Activated CD8-positive, alpha-beta memory T cell treated with anti-CD3 and anti-CD28 coated beads for 24 hours (primary cell): ENCODE data around the gene SENP7.

Experiments used
- DNase-seq: peaks from one replicate; pipeline ENCODE4 v3.0.0-alpha.2; 2020

SENP7 gene

DNA sequence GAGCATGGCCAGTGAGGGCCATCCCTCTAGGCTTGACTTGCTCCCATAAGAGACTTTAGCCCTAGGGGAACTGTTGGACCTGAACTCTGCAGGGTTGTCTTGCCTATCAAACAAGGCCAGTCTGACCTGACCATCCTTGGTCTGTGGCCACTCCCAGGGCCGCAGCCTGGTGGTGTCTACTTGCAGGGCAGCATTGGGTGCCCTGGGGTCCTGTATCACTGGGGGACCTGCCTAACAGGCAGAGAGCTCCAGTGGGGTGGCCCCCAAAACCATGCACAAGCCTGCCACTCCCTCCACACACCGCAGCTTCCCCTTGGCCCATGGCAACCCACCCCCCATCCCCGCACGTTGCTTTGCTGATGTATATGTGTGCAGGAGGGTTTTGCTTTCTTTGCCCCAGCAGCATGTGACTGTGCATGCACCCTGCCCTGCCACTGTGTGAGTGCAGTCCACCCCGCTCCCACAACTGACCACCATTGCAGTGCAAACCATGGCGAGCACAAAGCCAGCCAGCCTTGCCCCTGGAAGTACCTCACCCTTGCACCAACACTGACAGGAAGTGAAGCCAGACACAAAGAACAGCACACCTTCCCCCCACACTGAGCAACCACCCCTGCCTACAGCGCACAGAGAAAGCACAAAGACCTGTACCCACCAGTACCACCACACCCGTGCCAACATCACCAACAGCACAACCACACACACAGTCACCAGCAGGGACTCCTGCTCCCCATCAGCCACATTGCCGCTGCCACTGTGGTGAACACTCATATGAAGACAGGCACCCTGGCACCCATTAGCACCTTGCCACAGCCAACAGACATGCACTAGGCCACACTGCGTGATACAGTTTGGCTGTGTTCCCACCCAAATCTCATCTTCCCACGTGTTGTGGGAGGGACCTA, 88.8 kb downstream of the SENP7 start:
- DNase-seq = no peak

DNA sequence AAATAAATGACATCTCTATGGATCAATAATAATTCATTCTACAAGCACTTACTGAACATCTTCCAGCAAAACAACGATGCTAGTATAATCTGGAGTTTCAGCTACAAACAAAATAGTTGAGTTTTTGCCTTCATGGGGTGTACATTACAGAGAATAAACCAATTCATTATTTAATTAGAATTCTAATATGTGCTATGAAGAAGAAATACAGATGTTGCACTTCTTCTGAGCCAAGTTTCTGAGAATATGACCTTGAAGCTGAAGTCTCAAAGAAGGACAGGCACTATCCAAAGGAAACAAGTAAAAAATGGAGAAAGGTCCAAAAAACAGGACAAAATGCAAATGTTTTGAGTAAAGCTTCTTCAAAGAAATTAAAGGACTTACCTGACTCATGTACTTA, 94.2 kb downstream of the SENP7 start:
- DNase-seq = no peak

DNA sequence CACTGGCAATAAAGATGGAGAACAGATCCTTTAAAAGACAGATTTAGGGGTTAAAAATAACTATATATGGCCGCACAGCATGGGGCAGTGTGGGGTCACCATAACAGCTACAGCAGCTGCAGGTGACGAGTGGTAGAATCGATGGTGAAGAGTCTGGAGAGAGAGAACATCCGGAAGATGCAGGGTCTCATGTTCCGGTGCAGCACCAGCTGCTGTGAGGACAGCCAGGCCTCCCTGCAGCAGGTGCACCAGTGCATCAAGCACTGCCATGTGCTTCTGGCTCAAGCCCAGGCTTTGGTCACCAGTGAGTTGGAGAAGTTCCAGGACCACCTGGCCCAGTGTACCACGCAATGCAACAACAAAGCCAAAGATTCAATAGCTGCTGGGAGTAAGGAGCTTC, 98.9 kb downstream of the SENP7 start:
- DNase-seq = no peak

DNA sequence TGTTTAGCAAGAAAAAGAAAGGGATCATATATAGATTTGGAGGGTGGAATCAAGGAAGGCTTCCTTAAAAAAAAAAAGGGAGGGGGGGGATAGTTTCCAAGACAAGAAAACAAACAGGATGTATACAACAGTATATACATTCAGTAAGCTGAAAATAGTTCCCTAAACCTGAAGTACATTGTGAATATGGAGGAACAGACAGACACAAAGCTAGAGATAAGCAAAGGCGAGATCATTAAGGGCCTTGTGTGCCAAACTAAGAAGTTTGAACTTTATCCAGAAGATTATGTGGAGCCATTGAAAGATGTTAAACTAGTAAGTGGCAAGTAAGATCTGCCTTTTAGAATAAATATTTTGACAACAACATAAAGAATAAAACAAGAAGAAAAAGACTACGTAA, 99.4 kb downstream of the SENP7 start:
- DNase-seq = no peak

DNA sequence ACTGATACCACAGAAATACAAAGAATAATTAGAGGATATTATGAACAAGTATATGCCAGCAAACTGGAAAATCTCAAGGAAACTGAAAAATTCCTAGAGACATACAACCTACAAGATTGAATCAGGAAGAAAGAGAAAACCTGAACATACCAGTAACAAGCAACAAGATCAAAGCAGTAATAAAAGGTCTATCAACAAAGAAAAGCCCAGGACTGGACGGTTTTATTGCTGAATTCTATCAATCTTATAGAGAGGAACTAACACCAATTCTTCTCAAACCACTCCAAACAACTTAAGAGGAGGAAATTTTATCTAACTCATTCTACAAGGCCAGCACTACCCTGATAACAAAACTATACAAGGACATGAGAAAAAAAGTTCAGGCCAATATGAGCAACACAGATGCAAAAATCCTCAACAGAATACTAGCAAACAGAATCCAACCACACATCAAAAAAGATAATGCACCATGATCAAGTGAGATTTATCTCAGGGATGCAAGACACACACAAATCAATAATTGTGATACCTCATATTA, 121.5 kb downstream of the SENP7 start:
- DNase-seq = no peak

DNA sequence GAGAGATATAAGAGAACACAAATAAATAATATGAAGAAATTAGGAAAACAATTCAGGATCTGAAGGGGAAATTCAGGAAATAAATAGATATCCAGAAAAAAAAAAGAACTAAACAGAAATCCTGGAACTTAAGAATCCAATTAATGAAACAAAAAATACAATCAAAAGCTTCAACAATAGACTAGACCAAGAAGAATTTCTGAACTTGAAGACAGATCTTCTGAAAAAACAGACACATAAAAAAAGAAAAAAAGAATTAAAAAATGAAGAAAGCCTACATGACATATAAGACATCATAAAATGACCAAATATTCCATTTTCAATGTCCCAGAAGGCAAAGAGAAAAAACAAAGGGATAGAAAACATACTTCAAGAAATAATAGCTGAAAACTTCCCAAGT, 124.3 kb downstream of the SENP7 start:
- DNase-seq = no peak

DNA sequence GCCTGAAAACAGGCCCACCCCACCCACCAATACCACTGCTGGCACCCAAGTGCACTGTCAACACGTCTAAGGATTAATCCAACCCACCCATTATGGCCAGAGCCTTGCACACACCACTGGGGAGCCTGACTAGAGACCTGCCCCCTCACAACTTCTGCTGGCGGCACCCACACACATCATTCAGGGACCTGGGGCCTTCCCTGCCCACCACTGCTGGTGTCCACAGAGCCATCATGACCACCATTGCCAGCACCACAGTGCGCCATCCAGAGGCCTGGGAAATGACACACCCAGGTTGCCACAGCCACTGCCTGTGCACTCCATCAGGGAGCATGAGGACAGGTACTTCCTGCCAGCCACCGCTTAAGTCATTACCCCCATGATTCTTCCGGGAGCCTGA, 125.7 kb downstream of the SENP7 start:
- DNase-seq = no peak

DNA sequence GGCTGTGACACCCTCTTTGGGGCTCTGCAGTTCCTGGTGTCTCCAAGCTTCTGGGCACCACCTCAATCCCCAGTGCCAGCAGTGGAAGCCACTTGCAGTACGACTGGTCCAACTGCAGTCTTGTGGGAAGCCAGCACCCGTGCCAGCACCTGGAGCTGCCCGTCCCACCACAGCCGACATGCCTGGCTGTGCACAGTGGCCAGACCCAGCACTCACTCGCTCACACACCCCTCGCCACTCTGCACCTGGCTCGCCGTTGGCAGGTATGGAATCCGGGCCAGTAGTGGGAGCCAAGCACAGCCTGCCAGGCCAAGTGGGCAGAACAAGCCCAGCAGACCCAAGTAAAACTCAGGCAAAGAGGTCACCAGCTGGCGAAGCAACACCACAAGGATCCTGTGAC, 128.6 kb downstream of the SENP7 start:
- no peak for DNase-seq

DNA sequence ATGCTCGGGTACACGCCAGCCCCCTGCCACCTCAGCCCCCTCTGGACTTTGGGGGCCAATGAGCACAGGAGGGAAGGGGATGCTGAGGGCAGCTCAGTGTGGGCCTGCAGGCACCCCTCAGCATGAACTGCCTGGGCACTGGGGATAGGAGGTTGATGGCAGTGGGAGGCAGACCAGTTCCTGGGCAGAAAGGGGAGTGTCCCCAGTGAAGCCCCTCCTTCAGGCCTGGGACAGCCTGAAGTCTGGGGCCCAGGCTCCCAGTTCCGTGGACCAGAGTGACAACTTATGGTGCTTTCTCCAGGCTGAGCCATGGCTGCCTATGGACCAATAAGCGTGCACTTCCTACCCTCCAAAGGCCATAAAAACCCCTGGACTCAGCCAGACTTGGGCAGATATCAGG, 129.4 kb downstream of the SENP7 start:
- no peak for DNase-seq

DNA sequence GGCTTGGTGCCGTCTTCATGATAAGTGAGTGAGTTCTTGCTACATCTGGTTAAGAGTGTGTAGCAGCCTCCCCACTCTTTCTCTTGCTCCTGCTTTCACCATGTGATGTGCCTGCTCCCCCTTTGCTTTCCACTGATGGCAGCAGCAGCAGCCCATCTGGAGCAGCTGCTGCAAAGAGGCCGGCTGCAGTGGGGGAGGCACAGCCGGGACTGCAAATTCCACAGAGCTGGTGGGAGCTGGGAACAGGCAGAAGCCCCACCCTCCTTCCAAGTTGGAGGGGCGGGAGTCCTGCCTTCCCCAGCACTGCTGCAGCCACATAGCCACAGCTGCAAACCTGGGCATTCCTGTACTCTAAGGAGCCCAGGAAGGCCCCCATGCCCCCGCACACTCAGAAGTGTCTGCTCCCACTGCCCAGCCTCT, 129.8 kb downstream of the SENP7 start:
- no peak for DNase-seq

DNA sequence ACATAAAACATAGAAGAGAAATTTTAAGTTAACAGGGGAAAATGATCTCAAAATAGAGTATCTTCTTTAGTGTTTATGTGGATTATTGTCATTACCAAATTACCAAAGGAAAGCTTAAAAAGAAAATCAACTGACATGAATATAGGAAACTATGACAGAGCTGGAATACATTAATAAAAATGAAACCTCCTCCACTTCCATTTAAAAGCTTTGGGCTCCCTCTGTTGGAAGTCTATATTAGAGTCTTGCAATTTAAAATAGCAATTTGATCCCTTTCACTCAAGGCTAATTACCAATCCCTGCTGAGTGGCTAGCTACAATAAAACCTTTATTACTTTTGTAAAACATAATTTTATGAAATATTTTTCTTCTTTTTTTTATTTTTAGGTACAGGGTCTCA, 131.2 kb downstream of the SENP7 start:
- no peak for DNase-seq

DNA sequence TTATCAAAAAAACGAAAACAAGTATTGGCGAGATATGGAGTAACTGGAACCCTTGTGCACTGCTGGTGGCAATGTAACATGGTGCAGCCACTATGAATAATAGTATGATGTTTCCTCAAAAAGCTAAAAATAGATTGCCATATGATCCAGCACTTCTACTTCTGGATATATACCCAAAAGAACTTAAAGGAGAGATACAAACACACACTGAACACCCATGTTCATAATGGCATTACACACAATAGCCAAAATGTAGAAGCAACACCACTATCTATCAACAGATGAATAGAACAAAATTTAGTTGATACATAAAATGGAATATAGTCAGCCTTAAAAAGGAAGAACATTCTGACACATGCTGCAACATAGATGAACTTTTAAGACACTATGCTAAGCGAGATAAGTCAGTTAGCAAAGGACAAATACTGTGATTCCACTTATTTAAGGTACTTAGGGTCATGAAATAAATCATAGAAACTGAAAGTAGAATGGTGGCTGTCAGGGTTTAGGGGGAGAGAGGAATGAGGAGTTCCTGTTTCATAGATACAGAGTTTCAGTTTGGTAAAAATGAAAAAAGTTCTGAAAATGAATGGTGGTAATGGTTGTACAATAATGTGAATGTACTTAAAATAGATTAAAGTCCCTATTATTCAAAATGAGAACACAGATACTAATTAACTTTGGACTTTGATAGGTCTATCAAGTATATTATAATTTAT, 133.2 kb downstream of the SENP7 start:
- no peak for DNase-seq

DNA sequence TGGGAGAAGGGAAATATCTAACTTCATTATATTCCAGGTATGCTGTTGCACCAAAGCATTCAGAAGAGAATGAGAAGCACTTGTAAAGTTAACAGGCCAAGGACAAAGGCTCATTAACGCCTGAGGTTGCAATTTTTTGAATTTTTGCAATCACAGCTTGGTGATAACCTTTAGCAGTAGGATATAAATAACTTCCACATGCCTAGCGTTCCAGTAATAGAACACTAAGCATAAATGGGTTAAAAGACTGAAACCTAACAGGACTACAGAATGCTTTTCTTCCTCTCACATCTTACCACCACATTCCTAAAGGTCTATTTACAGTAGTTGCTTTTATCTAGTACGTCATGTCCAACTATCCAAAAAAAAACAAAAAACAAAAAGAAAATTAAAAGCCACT, 135.2 kb downstream of the SENP7 start:
- no peak for DNase-seq

DNA sequence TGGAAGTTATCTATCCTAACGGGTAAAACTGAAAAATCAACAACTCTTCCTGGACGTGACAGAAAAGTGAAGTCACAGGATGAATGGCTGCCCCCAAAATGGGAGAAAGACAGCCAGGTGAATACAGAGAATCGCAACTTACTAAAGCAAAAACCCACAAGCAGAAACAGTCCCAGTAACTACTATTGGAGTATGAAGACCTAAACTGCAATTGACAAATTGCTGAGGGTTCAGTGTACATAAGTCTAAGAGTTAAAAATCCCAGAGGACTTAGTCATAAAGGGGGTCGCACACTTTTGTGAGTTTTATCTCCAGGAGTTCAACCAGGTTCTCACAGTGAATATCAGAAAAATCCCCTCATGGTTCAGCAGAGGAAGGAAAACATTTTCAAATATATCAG, 135.8 kb downstream of the SENP7 start:
- no peak for DNase-seq

DNA sequence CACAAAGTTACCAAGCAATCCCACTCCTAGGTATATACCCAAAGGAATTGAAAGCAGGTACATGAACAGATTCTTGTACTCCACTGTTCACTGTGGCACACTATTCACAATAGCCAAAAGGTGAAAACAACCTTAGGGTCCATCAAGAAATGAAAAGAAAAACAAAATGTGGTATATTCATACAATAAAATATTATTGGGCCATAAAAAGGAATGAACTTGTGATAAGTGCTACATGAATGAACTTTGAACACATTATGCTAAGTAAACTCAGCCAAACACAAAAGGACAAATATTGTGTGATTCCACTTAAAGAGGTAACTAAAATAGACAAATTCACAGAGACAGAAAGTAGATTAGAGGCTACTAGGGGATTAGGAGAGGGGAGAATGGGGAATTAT, 137.4 kb downstream of the SENP7 start:
- no peak for DNase-seq

DNA sequence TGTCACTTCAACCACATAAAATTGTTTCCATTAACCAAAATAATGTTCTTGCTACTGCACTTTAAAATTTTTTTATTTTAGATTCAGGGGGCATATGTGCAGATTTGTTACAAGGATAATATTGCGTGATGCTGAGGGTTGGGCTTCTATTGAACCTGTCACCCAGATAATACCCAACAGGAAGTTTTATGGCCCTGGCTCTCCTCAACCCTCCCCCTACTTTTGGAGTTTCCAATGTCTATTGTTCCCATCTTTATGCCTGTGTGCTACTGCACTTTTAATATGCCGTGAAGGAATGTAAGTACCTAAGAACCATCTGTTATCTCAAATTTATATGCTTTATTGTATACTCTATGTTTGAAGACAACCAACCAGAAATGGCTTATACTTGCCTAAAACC, 150.6 kb downstream of the SENP7 start:
- DNase-seq = no peak

DNA sequence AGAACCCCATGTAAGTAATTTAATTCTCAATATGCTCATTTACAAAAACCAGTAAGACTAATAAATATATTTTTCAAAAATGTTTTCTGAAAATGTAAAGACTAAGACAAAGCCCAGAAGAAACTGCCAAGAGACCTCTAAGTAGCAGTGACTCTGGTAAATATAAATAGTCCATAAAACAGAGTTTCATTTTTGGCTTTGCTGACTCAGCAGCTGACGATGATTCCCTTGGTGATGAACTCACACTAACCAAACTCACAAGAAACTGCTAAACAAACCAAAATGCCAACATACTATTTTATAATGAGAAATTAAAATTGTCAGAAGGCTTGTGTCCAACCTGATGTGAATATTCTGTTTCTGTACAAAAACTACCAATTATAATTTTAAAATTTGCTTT, 161.2 kb downstream of the SENP7 start:
- no peak for DNase-seq

DNA sequence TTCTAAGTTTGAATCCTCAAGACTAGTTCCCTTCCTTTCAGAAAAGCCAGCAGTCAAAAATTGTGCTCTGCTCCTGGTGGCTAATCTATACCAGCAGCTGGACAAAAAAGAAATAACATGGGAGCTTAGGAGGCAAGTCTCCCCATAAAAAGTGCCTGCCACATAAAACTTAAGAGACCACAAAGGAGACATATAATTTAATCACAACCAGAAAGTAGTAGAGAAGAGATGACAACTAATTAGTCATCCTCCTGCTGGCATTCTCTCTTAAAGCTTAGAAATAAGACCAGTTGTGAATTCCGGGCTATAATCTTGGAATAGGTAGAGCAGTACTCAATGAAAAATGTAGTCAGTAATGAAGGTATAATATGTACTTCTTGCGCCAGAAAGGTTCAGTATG, 172.4 kb downstream of the SENP7 start:
- DNase-seq = no peak

DNA sequence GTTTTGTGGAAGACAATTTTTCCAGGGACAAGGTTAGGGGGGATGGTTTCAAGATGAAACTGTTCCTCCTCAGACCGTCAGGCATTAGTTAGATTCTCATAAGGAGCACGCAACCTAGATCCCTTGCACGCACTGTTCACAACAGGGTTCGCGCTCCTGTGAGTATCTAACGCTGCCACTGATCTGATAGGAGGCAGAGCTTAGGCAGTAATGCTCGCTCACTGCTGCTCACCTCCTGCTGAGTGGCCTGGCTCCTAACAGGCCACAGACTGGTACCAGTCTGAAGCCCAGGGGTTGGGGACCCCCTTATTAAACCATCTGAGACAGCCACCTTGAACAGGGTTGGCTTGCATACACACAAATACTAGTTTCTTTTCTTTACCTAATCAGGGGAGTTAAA, 179.1 kb downstream of the SENP7 start:
- DNase-seq = no peak

DNA sequence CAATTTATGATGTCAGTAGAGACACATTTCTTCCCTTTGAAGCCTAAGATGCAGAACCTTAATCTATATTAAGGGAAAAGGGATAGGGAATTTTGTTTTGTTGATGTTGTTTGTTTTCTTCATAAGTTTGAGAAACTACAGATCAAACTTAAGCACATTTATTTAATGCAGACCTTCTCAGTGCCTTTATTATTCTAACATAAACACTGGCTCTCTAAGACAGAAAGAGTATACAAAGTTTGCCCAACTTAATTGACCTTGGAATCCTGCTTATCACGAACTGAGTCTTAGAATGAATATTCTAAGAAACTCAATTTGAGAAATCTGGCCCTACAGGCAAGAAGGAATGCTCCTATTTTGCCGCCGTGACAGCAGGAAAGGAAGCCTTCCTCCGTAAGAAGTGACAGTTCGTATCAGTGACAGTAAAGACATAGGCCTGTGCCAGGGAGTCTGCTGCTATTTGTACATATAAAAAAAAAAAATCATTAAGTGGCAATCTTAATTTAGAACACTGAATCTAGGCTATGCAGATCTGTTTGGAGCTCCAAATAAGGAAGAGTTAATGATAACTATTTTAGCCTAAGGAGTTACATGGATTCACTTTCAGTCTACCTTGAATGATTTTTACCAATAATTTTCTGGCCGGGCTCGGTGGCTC, 183.9 kb downstream of the SENP7 start:
- no peak for DNase-seq

DNA sequence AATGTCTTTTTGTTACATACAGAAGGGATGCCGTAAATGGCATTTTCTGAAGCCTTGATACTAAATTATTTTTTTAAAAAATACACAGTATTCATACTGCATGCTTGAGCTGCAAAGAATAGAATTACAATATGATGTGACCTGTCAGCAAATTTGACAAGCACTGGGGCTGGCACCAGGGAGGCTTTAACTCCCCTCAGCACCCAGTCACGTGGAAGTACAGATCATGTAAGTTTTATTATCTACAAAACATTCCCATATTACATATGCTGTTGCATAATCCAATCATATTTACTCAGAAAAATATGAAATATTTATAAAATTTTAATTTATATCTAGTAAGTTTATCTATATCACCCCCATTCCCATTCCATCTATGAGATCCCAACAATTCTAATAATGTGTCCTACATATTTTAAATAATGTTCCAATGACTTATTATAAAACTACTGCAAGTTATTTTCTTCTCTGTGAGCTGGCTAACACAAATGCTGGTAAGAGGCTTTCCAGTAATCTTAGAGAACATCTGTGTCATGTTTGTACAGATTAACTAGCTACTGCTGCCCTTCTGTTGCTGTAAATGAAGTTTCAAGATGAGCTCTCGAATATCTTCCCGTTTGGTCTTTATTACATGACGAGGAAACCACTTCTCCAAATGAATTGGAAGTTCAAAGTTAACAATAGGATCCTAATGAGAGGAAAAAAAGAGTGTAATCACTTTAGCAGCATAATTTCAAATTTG, 187.4 kb downstream of the SENP7 start:
- DNase-seq = no peak

DNA sequence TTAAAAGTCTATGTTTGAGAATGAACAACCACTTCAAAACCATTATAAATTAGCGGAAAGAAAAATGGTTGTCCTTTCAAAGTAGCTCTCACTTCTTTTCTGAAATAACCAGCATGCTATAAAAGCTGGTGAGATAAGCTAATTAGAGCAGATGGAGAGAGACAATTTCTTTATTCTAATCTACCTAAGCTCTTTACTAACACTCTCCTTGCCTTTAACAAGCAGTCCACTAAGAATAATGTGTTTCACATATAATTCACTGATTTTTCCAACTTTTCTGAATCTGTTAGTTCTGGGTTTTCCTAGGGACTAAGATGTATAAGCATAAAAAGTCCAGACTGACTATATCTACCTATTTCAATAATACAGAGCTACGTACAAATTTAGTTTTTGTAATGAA, 192.5 kb downstream of the SENP7 start, which contains the start of gene IMPG2:
IMPG2 (minus strand) TSS at position 101 of the 400 bp plus-strand sequence. CDS start 203 bp downstream, outside the sequence.
- no peak for DNase-seq

DNA sequence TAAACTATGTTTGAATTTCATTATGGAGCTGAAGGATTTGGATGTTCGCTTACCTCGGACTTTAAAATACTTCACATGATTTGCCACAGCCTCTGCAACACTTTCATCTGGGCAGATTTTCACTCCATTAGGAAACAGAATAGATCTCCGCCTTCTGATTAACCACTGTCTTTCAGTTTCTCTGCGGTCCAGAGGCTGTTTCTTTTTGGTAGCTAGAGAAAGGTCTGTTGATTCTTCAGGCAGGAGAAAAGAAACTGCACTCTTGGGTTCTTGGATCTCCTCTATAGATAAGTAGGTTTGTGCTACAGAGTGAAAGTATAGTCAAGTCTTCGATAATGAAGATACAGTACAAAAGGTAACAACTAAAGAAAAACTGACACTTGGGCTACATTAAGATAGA, 193.5 kb downstream of the SENP7 start:
- DNase-seq = no peak
